ENCODE results near the gene MEIS3. TPM values are rescaled to one million over a fixed set of nuclear protein-coding genes. Genes with fewer than 3 reads are reported as not detected.

MEIS3 gene
- total and polyA plus RNA-seq, 8 donors: 3.1 to 18.2 (median 12.8) TPM

DNA sequence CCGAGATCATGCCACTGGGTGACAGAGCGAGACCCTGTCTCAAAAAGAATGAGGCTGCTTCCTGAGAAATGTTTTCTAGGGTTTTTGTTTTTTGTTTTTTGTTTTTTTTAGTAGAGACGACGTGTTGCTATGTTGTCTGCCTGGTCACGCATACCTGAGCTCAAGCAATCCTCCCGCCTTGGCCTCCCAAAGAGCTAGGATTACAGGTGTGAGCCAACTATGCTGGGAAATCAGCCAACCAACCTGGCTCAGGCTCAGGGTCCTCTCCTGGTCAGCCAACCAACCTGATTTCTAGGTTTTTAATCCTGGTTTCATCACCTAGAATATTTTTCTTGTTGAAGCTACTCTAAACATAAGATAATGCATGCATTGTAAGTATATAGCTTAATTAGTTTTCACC is 62.4 kb downstream of the MEIS3 start:
- TF ChIP-seq POLR2A (IDR thresholded peaks at IDR 0.05) (no peak), POLR2AphosphoS5 (IDR thresholded peaks at IDR 0.05) (no peak), EP300 (IDR thresholded peaks at IDR 0.05) (no peak)
- TF ChIP-seq, protein P1, sequence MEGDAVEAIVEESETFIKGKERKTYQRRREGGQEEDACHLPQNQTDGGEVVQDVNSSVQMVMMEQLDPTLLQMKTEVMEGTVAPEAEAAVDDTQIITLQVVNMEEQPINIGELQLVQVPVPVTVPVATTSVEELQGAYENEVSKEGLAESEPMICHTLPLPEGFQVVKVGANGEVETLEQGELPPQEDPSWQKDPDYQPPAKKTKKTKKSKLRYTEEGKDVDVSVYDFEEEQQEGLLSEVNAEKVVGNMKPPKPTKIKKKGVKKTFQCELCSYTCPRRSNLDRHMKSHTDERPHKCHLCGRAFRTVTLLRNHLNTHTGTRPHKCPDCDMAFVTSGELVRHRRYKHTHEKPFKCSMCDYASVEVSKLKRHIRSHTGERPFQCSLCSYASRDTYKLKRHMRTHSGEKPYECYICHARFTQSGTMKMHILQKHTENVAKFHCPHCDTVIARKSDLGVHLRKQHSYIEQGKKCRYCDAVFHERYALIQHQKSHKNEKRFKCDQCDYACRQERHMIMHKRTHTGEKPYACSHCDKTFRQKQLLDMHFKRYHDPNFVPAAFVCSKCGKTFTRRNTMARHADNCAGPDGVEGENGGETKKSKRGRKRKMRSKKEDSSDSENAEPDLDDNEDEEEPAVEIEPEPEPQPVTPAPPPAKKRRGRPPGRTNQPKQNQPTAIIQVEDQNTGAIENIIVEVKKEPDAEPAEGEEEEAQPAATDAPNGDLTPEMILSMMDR (IDR thresholded peaks at IDR 0.05): no peak
- H3K27ac ChIP-seq: no peak overlapping the region
- H3K4me3 ChIP-seq: no peak overlapping the region
- no peaks in the 10 kb centered on the region for H3K9me3 ChIP-seq
- 73 to 85% (median 80%) methylated on average over 6 of the region's 6 CpGs for WGBS, 5 donors
- peaks cover 0 to 24% (median 14%) of the 10 kb centered on the region in 4 donors for H3K4me1 ChIP-seq
- intact Hi-C loops (cut with DNase I; ENCODE audit: low total_unique reads): no loop called here
- DNase-seq: no peak
- H3K36me3 ChIP-seq: peaks cover 86 to 97% (median 96%) of the 10 kb centered on the region in 4 donors
- H3K27me3 ChIP-seq: no peaks in the 10 kb centered on the region

DNA sequence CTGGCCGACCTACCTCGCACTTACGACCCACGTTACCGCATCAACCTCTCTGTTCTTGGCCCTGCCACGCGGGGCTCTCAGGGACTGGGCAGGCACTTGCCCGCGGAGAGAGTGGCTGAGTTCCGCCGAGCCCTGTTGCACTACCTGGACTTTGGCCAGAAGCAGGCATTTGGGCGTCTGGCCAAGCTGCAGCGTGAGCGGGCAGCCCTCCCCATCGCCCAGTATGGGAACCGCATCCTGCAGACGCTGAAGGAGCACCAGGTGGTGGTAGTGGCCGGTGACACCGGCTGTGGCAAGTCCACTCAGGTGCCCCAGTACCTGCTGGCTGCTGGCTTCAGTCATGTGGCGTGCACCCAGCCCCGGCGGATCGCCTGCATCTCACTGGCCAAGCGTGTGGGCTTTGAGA is 66.0 kb downstream of the MEIS3 start:
- TF ChIP-seq EP300 (IDR thresholded peaks at IDR 0.05) (no peak), POLR2AphosphoS5 (IDR thresholded peaks at IDR 0.05) (peak in 1 of 3 donors; percentile 47), POLR2A (IDR thresholded peaks at IDR 0.05) (no peak)
- TF ChIP-seq, protein P1 (IDR thresholded peaks at IDR 0.05): peak in 1 of 7 experiments; percentile 4
- 52 to 87% (median 55%) methylated on average over 16 to 24 of the region's 24 CpGs for WGBS, 5 donors
- Histone ChIP-seq H3K27ac (no peak overlapping the region), H3K4me1 (peaks cover 20 to 54% (median 39%) of the 10 kb centered on the region in 4 donors), H3K27me3 (no peaks in the 10 kb centered on the region), H3K36me3 (peaks cover 50 to 61% (median 60%) of the 10 kb centered on the region in 4 donors), H3K4me3 (no peak overlapping the region), H3K9me3 (no peaks in the 10 kb centered on the region)
- peak; percentile 49 to 77 for DNase-seq
- intact Hi-C loops (cut with DNase I; ENCODE audit: low total_unique reads): no loop called here

Other genes with a start within 250 kb of the MEIS3 start
- gene BBC3, start 188.3 kb downstream of the MEIS3 start, total RNA-seq: 10 to 100 TPM in 4 of 5 donors, 1 to 10 TPM in 1; 2.9 to 69.2 (median 17.0) TPM
- gene BBC3, start 188.3 kb downstream of the MEIS3 start, polyA plus RNA-seq: 1 to 10 TPM; 6.0 to 9.8 (median 8.7) TPM
- 10 to 100 TPM; 16.1 to 62.4 (median 21.7) TPM for gene CCDC9, start 163.0 kb downstream of the MEIS3 start, total RNA-seq
- 10 to 100 TPM; 14.3 to 35.1 (median 20.9) TPM for gene CCDC9, start 163.0 kb downstream of the MEIS3 start, polyA plus RNA-seq
- gene INAFM1, start 144.6 kb downstream of the MEIS3 start, total RNA-seq: 1 to 10 TPM in 4 of 5 donors, not detected in 1; 1.8 to 7.7 (median 4.5) TPM
- gene INAFM1, start 144.6 kb downstream of the MEIS3 start, polyA plus RNA-seq: 10 to 100 TPM; 14.1 to 48.0 (median 18.7) TPM
- gene C5AR1, start 109.7 kb downstream of the MEIS3 start, total RNA-seq: 10 to 100 TPM in 1 of 5 donors, 1 to 10 TPM in 3, under 1 TPM in 1; 0.45 to 15.2 (median 1.9) TPM
- 1 to 10 TPM; 2.3 to 7.2 (median 3.5) TPM for gene C5AR1, start 109.7 kb downstream of the MEIS3 start, polyA plus RNA-seq
- gene C5AR2, start 87.4 kb downstream of the MEIS3 start, total RNA-seq: 10 to 100 TPM in 1 of 5 donors, under 1 TPM in 2, not detected in 2; 0.73 to 11.1 (median 0.87) TPM
- gene C5AR2, start 87.4 kb downstream of the MEIS3 start, polyA plus RNA-seq: under 1 TPM; 0.13 to 0.93 (median 0.76) TPM
- 10 to 100 TPM in 4 of 5 donors, 1 to 10 TPM in 1; 8.1 to 28.6 (median 13.4) TPM for gene DHX34, start 70.2 kb downstream of the MEIS3 start, total RNA-seq
- 1 to 10 TPM; 6.9 to 9.7 (median 9.0) TPM for gene DHX34, start 70.2 kb downstream of the MEIS3 start, polyA plus RNA-seq
- 10 to 100 TPM in 1 of 5 donors, 1 to 10 TPM in 3, under 1 TPM in 1; 0.73 to 17.9 (median 6.4) TPM for gene SLC8A2, start 52.4 kb upstream of the MEIS3 start, total RNA-seq
- gene SLC8A2, start 52.4 kb upstream of the MEIS3 start, polyA plus RNA-seq: under 1 TPM; 0.12 to 0.60 (median 0.46) TPM
- gene KPTN, start 64.7 kb upstream of the MEIS3 start, total RNA-seq: 10 to 100 TPM in 3 of 5 donors, 1 to 10 TPM in 2; 3.2 to 28.0 (median 18.3) TPM
- gene KPTN, start 64.7 kb upstream of the MEIS3 start, polyA plus RNA-seq: 10 to 100 TPM in 2 of 3 donors, 1 to 10 TPM in 1; 6.4 to 23.4 (median 21.5) TPM
- gene NAPA, start 95.5 kb upstream of the MEIS3 start, total RNA-seq: 100 to 1,000 TPM in 3 of 5 donors, 10 to 100 TPM in 2; 46.1 to 170 (median 139) TPM
- 100 to 1,000 TPM in 2 of 3 donors, 10 to 100 TPM in 1; 91.1 to 107 (median 105) TPM for gene NAPA, start 95.5 kb upstream of the MEIS3 start, polyA plus RNA-seq
- gene ZNF541, start 153.6 kb upstream of the MEIS3 start, total RNA-seq: under 1 TPM in 1 of 5 donors, not detected in 4; 0.18 TPM
- gene ZNF541, start 153.6 kb upstream of the MEIS3 start, polyA plus RNA-seq: under 1 TPM in 2 of 3 donors, not detected in 1; 0.08 to 0.19 TPM
- gene BICRA, start 189.6 kb upstream of the MEIS3 start, total RNA-seq: 10 to 100 TPM in 4 of 5 donors, 1 to 10 TPM in 1; 8.3 to 13.4 (median 11.9) TPM
- 1 to 10 TPM; 2.7 to 4.2 (median 2.9) TPM for gene BICRA, start 189.6 kb upstream of the MEIS3 start, polyA plus RNA-seq